Epithelial cell of proximal tubule (primary cell): ENCODE results near the gene SNX13. TPM values are rescaled to one million over a fixed set of nuclear protein-coding genes. Genes with fewer than 3 reads are reported as not detected.

Experiments used
- DNase-seq: peaks from one replicate; pipeline ENCODE4 v3.0.0-alpha.2; 2011; ENCODE audit warnings: low read depth
- H3K4me3 ChIP-seq: 2 replicates; pipeline ENCODE4 v1.5.1; 2011; ENCODE audit warnings: low read depth, mild to moderate bottlenecking, low read length
- total RNA-seq: library from RNA; depleted of rRNA; stranded (reverse); fragments of >200 nt; gene quantifications from 2 replicates; pipeline ENCODE4 v1.2.3, GENCODE V29; 2015
- TF ChIP-seq, protein P1 (sequence below): conservative IDR thresholded peaks from 2 replicates; pipeline ENCODE4 v1.5.1; 2012; ENCODE audit warnings: low read depth, mild to moderate bottlenecking, low read length

The SNX13 gene
- total RNA-seq, 1 donor from 2014 or later, result 10.8 TPM

DNA sequence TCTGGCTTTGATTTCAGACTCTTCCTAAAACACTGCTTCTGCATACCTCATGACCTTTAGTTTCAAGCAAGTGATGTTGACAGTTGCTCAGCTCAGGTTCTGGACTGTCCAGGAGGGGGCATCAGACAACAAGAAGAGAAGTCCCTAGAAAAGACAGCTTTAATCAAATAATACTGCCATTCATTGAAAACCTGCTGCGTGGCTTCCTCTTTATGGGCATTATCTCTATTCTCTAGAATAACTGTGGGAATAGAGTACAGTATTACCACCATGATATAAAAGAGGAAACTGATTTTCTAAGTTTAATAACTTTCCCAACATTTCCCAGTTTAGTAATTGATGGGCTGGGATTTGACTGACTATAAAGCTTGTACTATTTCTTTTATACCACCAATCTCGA, 170.4 kb downstream of the SNX13 start:
- DNase-seq, result no peak
- no peak overlapping the region for H3K4me3 ChIP-seq

DNA sequence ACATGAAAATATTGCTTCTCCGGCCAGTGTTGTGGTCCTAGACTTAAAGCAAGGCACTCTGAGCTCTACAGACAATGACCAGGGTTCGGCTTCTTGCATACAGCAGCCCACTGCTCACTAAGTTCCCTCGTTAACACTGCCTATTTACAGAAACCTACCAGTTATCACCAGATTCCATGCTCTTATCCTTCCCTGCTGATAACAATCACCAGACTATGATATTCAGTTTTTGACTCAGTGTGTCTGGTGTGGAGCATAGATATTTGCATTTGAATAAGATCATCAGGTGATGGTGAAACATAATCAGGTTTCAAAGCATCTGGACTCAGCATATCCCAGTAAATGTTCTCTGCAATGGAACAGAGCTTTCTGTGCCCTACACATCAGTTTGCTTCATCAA, 182.3 kb downstream of the SNX13 start:
- no peak for DNase-seq
- no peak overlapping the region for H3K4me3 ChIP-seq
- TF ChIP-seq, protein P1, sequence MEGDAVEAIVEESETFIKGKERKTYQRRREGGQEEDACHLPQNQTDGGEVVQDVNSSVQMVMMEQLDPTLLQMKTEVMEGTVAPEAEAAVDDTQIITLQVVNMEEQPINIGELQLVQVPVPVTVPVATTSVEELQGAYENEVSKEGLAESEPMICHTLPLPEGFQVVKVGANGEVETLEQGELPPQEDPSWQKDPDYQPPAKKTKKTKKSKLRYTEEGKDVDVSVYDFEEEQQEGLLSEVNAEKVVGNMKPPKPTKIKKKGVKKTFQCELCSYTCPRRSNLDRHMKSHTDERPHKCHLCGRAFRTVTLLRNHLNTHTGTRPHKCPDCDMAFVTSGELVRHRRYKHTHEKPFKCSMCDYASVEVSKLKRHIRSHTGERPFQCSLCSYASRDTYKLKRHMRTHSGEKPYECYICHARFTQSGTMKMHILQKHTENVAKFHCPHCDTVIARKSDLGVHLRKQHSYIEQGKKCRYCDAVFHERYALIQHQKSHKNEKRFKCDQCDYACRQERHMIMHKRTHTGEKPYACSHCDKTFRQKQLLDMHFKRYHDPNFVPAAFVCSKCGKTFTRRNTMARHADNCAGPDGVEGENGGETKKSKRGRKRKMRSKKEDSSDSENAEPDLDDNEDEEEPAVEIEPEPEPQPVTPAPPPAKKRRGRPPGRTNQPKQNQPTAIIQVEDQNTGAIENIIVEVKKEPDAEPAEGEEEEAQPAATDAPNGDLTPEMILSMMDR, result no peak

More for the DNA sequence above, 170.4 kb downstream of the SNX13 start:
- TF ChIP-seq, protein P1, result peak; percentile 93

DNA sequence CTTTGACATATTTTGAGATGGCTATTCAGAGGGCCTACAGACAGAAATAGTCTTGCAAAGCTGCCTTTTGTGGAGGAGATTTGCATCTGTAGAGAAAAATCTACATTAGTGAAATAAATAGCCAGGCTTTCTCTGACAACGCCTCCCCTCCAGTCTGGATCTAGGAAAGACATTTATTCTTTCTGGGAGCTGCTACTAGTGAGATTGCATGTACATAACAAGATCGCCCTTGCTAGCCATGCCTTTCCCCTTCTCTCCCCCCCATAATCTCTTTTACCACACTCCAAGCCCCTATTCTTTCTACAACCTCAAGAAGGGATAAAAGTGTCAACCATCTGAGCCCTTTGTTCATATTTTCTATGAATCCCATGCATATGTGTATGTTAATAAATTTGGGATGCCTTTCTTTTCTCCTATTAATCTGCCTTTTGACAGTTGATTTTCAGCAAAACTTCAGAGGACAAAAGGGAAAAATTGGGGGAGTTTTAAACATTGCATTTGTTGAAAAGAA, 194.2 kb downstream of the SNX13 start:
- no peak for DNase-seq
- TF ChIP-seq, protein P1, result no peak
- no peak overlapping the region for H3K4me3 ChIP-seq

DNA sequence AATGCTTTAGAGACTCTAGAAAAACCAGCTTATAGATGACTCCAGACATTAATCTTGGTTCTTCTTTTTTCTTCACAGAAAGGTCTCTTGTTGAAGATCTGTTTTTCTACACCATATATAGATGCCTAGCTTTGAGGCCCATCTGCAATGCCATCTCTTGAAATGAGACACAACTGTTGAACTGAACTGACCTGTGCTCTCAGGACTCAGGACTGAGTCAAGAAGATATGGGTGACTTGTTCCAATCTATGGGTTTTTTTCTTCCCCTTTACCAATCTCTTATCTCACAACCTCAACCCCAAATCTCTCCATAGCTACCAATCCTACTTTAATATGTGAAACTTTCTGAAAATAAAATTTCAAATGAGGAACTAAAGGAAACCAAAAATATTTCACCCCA, 194.7 kb downstream of the SNX13 start:
- H3K4me3 ChIP-seq, result no peak overlapping the region
- TF ChIP-seq, protein P1, result no peak
- no peak for DNase-seq

DNA sequence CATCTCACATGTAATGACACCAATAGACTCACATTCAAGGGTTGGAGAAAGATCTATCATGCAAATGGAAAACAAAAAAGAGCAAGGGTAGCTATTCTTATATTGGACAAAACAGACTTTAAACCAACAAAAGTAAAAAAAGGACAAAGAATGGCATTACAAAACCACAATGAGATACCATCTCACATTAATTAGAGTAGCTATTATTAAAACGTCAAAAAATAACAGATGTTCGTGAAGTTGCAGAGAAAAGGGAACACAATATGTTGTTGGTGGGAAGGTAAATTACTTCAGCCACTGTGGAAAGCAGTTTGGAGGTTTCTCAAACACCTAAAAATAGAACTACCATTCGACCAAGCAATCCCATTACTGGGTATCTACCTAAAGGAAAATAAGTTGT, 197.0 kb downstream of the SNX13 start:
- TF ChIP-seq, protein P1, result no peak
- no peak overlapping the region for H3K4me3 ChIP-seq
- no peak for DNase-seq

DNA sequence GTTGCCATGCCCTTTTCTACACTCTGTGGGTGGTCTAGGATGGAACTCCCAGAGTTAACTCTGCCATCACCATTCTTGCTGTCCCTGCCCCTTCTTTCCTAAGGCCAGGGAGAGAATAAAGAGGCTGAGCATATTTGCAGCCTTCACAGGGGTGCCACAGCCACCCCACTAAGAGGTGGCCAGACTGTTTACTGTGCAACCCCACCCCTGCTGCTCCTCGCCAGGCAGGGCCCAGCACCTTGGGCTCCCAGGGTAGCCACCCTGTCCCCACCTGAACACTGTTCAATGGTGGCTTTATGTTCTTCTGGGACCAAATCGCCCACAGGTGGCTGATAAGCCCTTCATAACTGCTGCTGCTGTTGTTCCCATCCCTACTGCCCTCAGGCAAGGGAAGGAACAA, 198.9 kb downstream of the SNX13 start:
- no peak for DNase-seq
- TF ChIP-seq, protein P1, result no peak
- H3K4me3 ChIP-seq, result no peak overlapping the region

Other genes starting within 250 kb of the SNX13 start
- gene PRPS1L1, start 87.4 kb upstream of the SNX13 start, total RNA-seq, result not detected in 2 replicates